HEK293 (cell line): ENCODE results near the gene MLLT6.

Experiments
- CTCF ChIA-PET: fragments of 350-600 bp; formaldehyde crosslinking; extraction: SDS; loops from one replicate; lab custom pipeline; 2021; ENCODE audit warnings: antibody characterized with exemption; lab: Yijun Ruan, JAX
- POLR2A ChIA-PET: fragments of 300-600 bp; formaldehyde crosslinking; extraction: SDS; loops from one replicate; lab custom pipeline; 2020; ENCODE audit warnings: antibody characterized with exemption, inconsistent platforms; lab: Yijun Ruan, JAX
- H3K27ac ChIP-seq: fragments of 200-500 bp; sonication (Bioruptor generic); 2 replicates; pipeline ENCODE4 v1.5.1; 2014; ENCODE audit warnings: low read depth, low read length, control low read depth, inconsistent platforms; ENCODE audit errors: extremely low read depth
- H3K36me3 ChIP-seq, 2 experiments: fragments of 200-500 bp in 1 of 2; sonication (Bioruptor generic) in 1 of 2; 1 replicate in 1 of 2; 2 replicates in 1 of 2; pipeline ENCODE4 v1.5.1; 2014 to 2017; ENCODE audit warnings: inconsistent platforms in 2 of 2, low read length in 2 of 2; ENCODE audit not compliant: control insufficient read depth in 2 of 2, insufficient read depth in 1 of 2
- H3K4me1 ChIP-seq: fragments of 200-500 bp; sonication (Bioruptor generic); 2 replicates; pipeline ENCODE4 v1.5.1; 2014; ENCODE audit warnings: mild to moderate bottlenecking, low read length, inconsistent platforms; ENCODE audit not compliant: control insufficient read depth, insufficient read depth
- H3K4me3 ChIP-seq: 2 replicates; pipeline ENCODE4 v1.5.1; 2011; ENCODE audit warnings: low read depth, mild to moderate bottlenecking, control low read depth, low read length, moderate library complexity
- H3K9me3 ChIP-seq: fragments of 200-500 bp; sonication (Bioruptor generic); 2 replicates; pipeline ENCODE4 v1.5.1; 2014; ENCODE audit warnings: low read depth, low read length, inconsistent platforms; ENCODE audit not compliant: control insufficient read depth, insufficient read depth
- EGR2 ChIP-seq: fragments of 450-650 bp; formaldehyde crosslinking; IDR thresholded peaks from 2 replicates; pipeline ENCODE4 v1.5.1; 2016; ENCODE audit warnings: low read depth, missing biosample characterization, missing genetic modification characterization
- GLIS2 ChIP-seq: fragments of 450-650 bp; formaldehyde crosslinking; IDR thresholded peaks from 2 replicates; pipeline ENCODE4 v1.5.1; 2016; ENCODE audit warnings: missing biosample characterization, missing genetic modification characterization
- IKZF3 ChIP-seq: fragments of 450-650 bp; IDR thresholded peaks from 2 replicates; pipeline ENCODE4 v1.5.0; 2018; ENCODE audit warnings: missing biosample characterization, mild to moderate bottlenecking, missing genetic modification characterization, moderate library complexity
- SP2 ChIP-seq: fragments of 450-650 bp; formaldehyde crosslinking; IDR thresholded peaks from 2 replicates; pipeline ENCODE4 v1.5.1; 2016; ENCODE audit warnings: missing biosample characterization, missing genetic modification characterization
- SP3 ChIP-seq: fragments of 450-650 bp; formaldehyde crosslinking; IDR thresholded peaks from 2 replicates; pipeline ENCODE4 v1.5.1; 2016; ENCODE audit warnings: missing biosample characterization, missing genetic modification characterization
- YY2 ChIP-seq: fragments of 450-650 bp; formaldehyde crosslinking; IDR thresholded peaks from 2 replicates; pipeline ENCODE4 v1.5.1; 2016; ENCODE audit warnings: missing biosample characterization, missing genetic modification characterization
- ZBTB8A ChIP-seq: fragments of 450-650 bp; formaldehyde crosslinking; IDR thresholded peaks from 2 replicates; pipeline ENCODE4 v1.5.1; 2016; ENCODE audit warnings: missing biosample characterization, missing genetic modification characterization
- ZFP69B ChIP-seq: fragments of 450-650 bp; formaldehyde crosslinking; IDR thresholded peaks from 2 replicates; pipeline ENCODE4 v1.5.1; 2016; ENCODE audit warnings: missing biosample characterization, missing genetic modification characterization
- ZIC2 ChIP-seq: fragments of 450-650 bp; formaldehyde crosslinking; IDR thresholded peaks from 2 replicates; pipeline ENCODE4 v1.5.1; 2016; ENCODE audit warnings: missing biosample characterization, missing genetic modification characterization
- ZNF121 ChIP-seq: fragments of 450-650 bp; formaldehyde crosslinking; IDR thresholded peaks from 2 replicates; pipeline ENCODE4 v1.5.1; 2016; ENCODE audit warnings: missing biosample characterization, missing genetic modification characterization
- ZNF302 ChIP-seq: fragments of 450-650 bp; formaldehyde crosslinking; IDR thresholded peaks from 2 replicates; pipeline ENCODE4 v1.5.1; 2016; ENCODE audit warnings: missing biosample characterization, missing genetic modification characterization, low read depth
- ZNF335 ChIP-seq: fragments of 450-650 bp; formaldehyde crosslinking; conservative IDR thresholded peaks from 2 replicates; pipeline ENCODE4 v1.5.1; 2016; ENCODE audit warnings: missing biosample characterization, missing genetic modification characterization
- ZNF362 ChIP-seq: fragments of 450-650 bp; formaldehyde crosslinking; IDR thresholded peaks from 2 replicates; pipeline ENCODE4 v1.5.1; 2016; ENCODE audit warnings: missing biosample characterization, missing genetic modification characterization
- ZNF404 ChIP-seq: fragments of 450-650 bp; formaldehyde crosslinking; IDR thresholded peaks from 2 replicates; pipeline ENCODE4 v1.5.1; 2017; ENCODE audit warnings: missing biosample characterization, missing genetic modification characterization
- ZNF423 ChIP-seq: fragments of 450-650 bp; formaldehyde crosslinking; IDR thresholded peaks from 2 replicates; pipeline ENCODE4 v1.5.1; 2016; ENCODE audit warnings: missing biosample characterization, missing genetic modification characterization
- ZNF558 ChIP-seq: fragments of 450-650 bp; formaldehyde crosslinking; IDR thresholded peaks from 2 replicates; pipeline ENCODE4 v1.5.1; 2016; ENCODE audit warnings: missing biosample characterization, missing genetic modification characterization
- ZNF561 ChIP-seq: fragments of 450-650 bp; IDR thresholded peaks from 2 replicates; pipeline ENCODE4 v1.5.1; 2018; ENCODE audit warnings: missing biosample characterization, missing genetic modification characterization, borderline replicate concordance
- ZNF707 ChIP-seq: fragments of 450-650 bp; formaldehyde crosslinking; IDR thresholded peaks from 2 replicates; pipeline ENCODE4 v1.5.1; 2016; ENCODE audit warnings: missing biosample characterization, missing genetic modification characterization
- ZNF768 ChIP-seq: fragments of 450-650 bp; formaldehyde crosslinking; IDR thresholded peaks from 2 replicates; pipeline ENCODE4 v1.5.1; 2018; ENCODE audit warnings: missing biosample characterization, mild to moderate bottlenecking, missing genetic modification characterization
- ZNF777 ChIP-seq: fragments of 450-650 bp; formaldehyde crosslinking; IDR thresholded peaks from 2 replicates; pipeline ENCODE4 v1.5.1; 2017; ENCODE audit warnings: missing biosample characterization, missing genetic modification characterization, borderline replicate concordance
- ZSCAN30 ChIP-seq: fragments of 450-650 bp; IDR thresholded peaks from 2 replicates; pipeline ENCODE4 v1.5.1; 2018; ENCODE audit warnings: missing biosample characterization, mild to moderate bottlenecking, missing genetic modification characterization, moderate library complexity
- ZXDB ChIP-seq: fragments of 450-650 bp; formaldehyde crosslinking; IDR thresholded peaks from 2 replicates; pipeline ENCODE4 v1.5.1; 2016; ENCODE audit warnings: missing biosample characterization, missing genetic modification characterization
- TF ChIP-seq, protein P1 (sequence below): fragments of 450-650 bp; formaldehyde crosslinking; IDR thresholded peaks from 2 replicates; pipeline ENCODE4 v1.5.1; 2016; ENCODE audit warnings: missing biosample characterization, missing genetic modification characterization, borderline replicate concordance
- TF ChIP-seq, protein P2 (sequence below): fragments of 450-650 bp; formaldehyde crosslinking; IDR thresholded peaks from 2 replicates; pipeline ENCODE4 v1.5.1; 2016; ENCODE audit warnings: missing biosample characterization, missing genetic modification characterization

Gene MLLT6

GRCh38 chr17:38742411-38743308 lies 37.6 kb downstream of the MLLT6 start (continued):
- 0 out of 2 replicates have a peak, but pooled peaks have one; percentile 16 for TF ChIP-seq ZBTB8A (tag by site-specific recombination)
- TF ChIP-seq ZXDB (tag by site-specific recombination): no peak
- no peak for TF ChIP-seq SP3 (tag by site-specific recombination)
- peak; percentile 86 for TF ChIP-seq ZNF121 (tag by site-specific recombination)
- TF ChIP-seq ZNF335: 0 out of 2 replicates have a peak, but pooled peaks have one; percentile 11
- no peak for TF ChIP-seq YY2 (tag by site-specific recombination)
- peak; percentile 76; the same call in 1 of the 2 replicates for TF ChIP-seq ZNF362 (tag by site-specific recombination)
- TF ChIP-seq, protein P1, sequence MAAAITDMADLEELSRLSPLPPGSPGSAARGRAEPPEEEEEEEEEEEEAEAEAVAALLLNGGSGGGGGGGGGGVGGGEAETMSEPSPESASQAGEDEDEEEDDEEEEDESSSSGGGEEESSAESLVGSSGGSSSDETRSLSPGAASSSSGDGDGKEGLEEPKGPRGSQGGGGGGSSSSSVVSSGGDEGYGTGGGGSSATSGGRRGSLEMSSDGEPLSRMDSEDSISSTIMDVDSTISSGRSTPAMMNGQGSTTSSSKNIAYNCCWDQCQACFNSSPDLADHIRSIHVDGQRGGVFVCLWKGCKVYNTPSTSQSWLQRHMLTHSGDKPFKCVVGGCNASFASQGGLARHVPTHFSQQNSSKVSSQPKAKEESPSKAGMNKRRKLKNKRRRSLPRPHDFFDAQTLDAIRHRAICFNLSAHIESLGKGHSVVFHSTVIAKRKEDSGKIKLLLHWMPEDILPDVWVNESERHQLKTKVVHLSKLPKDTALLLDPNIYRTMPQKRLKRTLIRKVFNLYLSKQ (tag by site-specific recombination): no peak
- peak; percentile 57; the same call in 1 of the 2 replicates for TF ChIP-seq GLIS2 (tag by site-specific recombination)

DNA sequence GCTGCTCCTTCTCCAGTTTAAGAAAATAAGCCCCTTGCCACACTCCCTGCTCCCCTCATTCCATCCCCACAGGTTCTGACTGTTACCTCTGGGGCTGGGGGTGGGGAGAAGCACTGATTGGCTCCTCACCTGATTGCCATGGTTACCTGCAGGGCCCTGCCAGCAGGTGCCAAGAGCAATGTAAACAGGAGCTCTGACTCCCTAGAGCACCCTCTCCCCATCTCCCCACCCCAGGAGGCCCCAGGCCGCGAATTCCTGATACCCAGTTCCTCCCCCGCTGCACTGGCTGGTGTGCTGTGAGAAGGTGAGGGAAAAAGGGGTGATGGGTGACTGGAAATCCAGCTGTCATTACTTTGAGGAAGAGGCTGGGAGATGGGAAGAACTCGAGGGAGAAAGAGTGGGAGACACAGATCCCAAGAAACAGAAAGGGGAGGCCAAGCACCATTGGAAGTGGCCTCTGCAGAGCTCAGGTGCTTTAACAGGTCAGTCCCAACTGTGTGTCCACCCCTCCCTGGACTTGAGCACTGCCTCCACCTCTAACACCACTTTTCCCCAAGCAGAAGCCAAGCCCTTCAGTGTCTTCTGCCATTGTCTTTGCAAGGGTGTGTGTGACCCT lies 38.6 kb downstream of the MLLT6 start:
- POLR2A ChIA-PET: interaction anchor here (1.1 to 1.3 kb wide), 2 partner anchors 8 to 13 kb away, joined by 6 to 8 read pairs; no protein-coding TSS in a partner anchor
- H3K27ac ChIP-seq: no peak overlapping the region
- H3K9me3 ChIP-seq: no peaks in the 10 kb centered on the region
- H3K36me3 ChIP-seq: peaks cover 0 to 18% of the 10 kb centered on the region in 2 experiments; a peak in 2 of 3 replicates
- no peak overlapping the region for H3K4me3 ChIP-seq
- H3K4me1 ChIP-seq: peaks cover 38% of the 10 kb centered on the region
- CTCF ChIA-PET: interaction anchor here (4.6 kb wide), 1 partner anchor 9 kb away, joined by 47 read pairs; no protein-coding TSS in a partner anchor
- TF ChIP-seq IKZF3 (tag by site-specific recombination) (0 out of 2 replicates have a peak, but pooled peaks have one; percentile 14), ZIC2 (tag by site-specific recombination) (peak; percentile 81), ZNF404 (tag by site-specific recombination) (no peak), ZNF423 (tag by site-specific recombination) (0 out of 2 replicates have a peak, but pooled peaks have one; percentile 14)
- TF ChIP-seq, protein P2, sequence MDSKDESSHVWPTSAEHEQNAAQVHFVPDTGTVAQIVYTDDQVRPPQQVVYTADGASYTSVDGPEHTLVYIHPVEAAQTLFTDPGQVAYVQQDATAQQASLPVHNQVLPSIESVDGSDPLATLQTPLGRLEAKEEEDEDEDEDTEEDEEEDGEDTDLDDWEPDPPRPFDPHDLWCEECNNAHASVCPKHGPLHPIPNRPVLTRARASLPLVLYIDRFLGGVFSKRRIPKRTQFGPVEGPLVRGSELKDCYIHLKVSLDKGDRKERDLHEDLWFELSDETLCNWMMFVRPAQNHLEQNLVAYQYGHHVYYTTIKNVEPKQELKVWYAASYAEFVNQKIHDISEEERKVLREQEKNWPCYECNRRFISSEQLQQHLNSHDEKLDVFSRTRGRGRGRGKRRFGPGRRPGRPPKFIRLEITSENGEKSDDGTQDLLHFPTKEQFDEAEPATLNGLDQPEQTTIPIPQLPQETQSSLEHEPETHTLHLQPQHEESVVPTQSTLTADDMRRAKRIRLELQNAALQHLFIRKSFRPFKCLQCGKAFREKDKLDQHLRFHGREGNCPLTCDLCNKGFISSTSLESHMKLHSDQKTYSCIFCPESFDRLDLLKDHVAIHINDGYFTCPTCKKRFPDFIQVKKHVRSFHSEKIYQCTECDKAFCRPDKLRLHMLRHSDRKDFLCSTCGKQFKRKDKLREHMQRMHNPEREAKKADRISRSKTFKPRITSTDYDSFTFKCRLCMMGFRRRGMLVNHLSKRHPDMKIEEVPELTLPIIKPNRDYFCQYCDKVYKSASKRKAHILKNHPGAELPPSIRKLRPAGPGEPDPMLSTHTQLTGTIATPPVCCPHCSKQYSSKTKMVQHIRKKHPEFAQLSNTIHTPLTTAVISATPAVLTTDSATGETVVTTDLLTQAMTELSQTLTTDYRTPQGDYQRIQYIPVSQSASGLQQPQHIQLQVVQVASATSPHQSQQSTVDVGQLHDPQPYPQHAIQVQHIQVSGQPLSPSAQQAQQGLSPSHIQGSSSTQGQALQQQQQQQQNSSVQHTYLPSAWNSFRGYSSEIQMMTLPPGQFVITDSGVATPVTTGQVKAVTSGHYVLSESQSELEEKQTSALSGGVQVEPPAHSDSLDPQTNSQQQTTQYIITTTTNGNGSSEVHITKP (tag by site-specific recombination): peak; percentile 84

DNA sequence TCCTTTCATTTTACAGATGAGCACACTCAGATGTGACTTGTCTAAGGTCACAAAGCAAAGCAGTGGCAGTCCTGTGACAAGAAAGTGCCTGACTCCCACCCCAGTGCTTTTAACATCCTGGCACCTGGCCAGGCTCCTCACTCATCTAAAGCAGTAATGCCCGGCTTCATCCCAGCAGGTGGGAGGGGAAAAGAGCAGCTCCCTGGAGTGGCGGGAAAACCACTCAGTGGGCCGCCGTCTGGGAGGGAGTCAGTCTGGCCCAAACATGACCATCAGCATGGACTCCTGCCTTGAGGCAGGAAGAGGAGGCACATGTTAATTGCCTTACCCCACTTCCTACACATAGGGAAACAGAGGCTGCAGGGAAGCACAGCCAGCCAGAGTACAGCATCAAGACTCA lies 40.5 kb downstream of the MLLT6 start:
- no peaks in the 10 kb centered on the region for H3K9me3 ChIP-seq
- ChIA-PET POLR2A (interaction anchor here (1.0 to 2.1 kb wide), 6 partner anchors 9 to 108 kb away, joined by 3 to 18 read pairs (median 4); partner anchors contain the start of gene RPL23), CTCF (interaction anchor here (0.5 to 4.6 kb wide), 4 partner anchors 10 to 502 kb away, joined by 3 to 47 read pairs (median 6); no protein-coding TSS in a partner anchor)
- peaks cover 43% of the 10 kb centered on the region for H3K4me1 ChIP-seq
- peak overlapping the region; percentile 2; the same call in 1 of the 2 replicates for H3K4me3 ChIP-seq
- H3K36me3 ChIP-seq: peaks cover 0 to 3% of the 10 kb centered on the region in 2 experiments; a peak in 2 of 3 replicates
- peak overlapping the region; percentile 96 for H3K27ac ChIP-seq
- TF ChIP-seq ZNF302 (tag by site-specific recombination) (no peak), ZNF558 (no peak), SP2 (tag by site-specific recombination) (peak; percentile 47), ZSCAN30 (tag by site-specific recombination) (peak; percentile 79; the same call in 1 of the 2 replicates), ZNF561 (tag by site-specific recombination) (peak; percentile 97), ZNF707 (tag by site-specific recombination) (no peak), ZNF777 (tag by site-specific recombination) (no peak), EGR2 (peak; percentile 79), ZFP69B (0 out of 2 replicates have a peak, but pooled peaks have one; percentile 55), ZNF768 (no peak)
